GM12878 (cell line): ENCODE measurements around the gene RPL29. TPM values are rescaled to one million over a fixed set of nuclear protein-coding genes. Genes with fewer than 3 reads are reported as not detected.

Source experiments
- ATAC-seq: fragments of 200-7000 bp; cut with Tn5 transposase; 3 replicates; pipeline ENCODE4 v1.9.1; 2020; ENCODE audit warnings: mild to moderate bottlenecking, moderate library complexity
- BruUV-seq: library from RNA; stranded (reverse); fragments of 400-500 nt; replicated peaks from 2 replicates; lab custom pipeline; 2021; lab: Mats Ljungman, UMichigan
- CTCF ChIA-PET: fragments of 300-600 bp; sonication (Branson Sonifier 250); formaldehyde crosslinking; extraction: SDS; loops from one replicate; lab custom pipeline; 2021; ENCODE audit warnings: inconsistent platforms; lab: Yijun Ruan, JAX
- POLR2A ChIA-PET: fragments of 350-600 bp; formaldehyde crosslinking; extraction: SDS; loops from one replicate; lab custom pipeline; 2021; ENCODE audit warnings: inconsistent platforms; lab: Charles Lee
- RAD21 ChIA-PET: fragments of 300-600 bp; sonication (Branson Sonifier 250); formaldehyde crosslinking; loops from one replicate; lab custom pipeline; 2023; ENCODE audit warnings: antibody characterized with exemption; ENCODE audit not compliant: unreplicated experiment; lab: Charles Lee
- SMC1A ChIA-PET: fragments of 300-600 bp; sonication (Branson Sonifier 250); formaldehyde crosslinking; loops from one replicate; lab custom pipeline; 2023; ENCODE audit not compliant: unreplicated experiment, uncharacterized antibody; lab: Charles Lee
- DNase-seq: peaks from one replicate; pipeline ENCODE4 v3.0.0-alpha.2; 2011; ENCODE audit warnings: low read depth, low spot score
- FAIRE-seq: peaks from 3 replicates; lab custom pipeline; 2011; peaks lifted over from hg19 to GRCh38; lab: Jason Lieb, UNC
- H2AFZ ChIP-seq: 2 replicates; pipeline ENCODE4 v1.6.0; 2011; ENCODE audit warnings: low read depth, low read length, control low read depth; ENCODE audit not compliant: control insufficient read depth
- H3K27ac ChIP-seq: 2 replicates; pipeline ENCODE4 v1.5.1; 2011; ENCODE audit warnings: control low read depth; ENCODE audit not compliant: control insufficient read depth, insufficient read depth
- H3K27me3 ChIP-seq, 2 experiments: replicated peaks in 1 of 2; 2 replicates each; pipeline versions ENCODE4 v1.6.0 to v1.6.1; 2011; ENCODE audit warnings: low read length in 1 of 2; ENCODE audit not compliant: control insufficient read depth in 2 of 2, insufficient read depth in 2 of 2
- H3K36me3 ChIP-seq, 2 experiments: 2 replicates each; pipeline ENCODE4 v1.5.1; 2011; ENCODE audit warnings: low read length in 1 of 2; ENCODE audit not compliant: control insufficient read depth in 2 of 2, insufficient read depth in 2 of 2
- H3K4me1 ChIP-seq: 2 replicates; pipeline ENCODE4 v1.6.1; 2011; ENCODE audit warnings: mild to moderate bottlenecking, low read length, moderate library complexity, mixed read lengths; ENCODE audit not compliant: control insufficient read depth, insufficient read depth
- H3K4me2 ChIP-seq: 2 replicates; pipeline ENCODE4 v1.6.0; 2011; ENCODE audit warnings: control low read depth; ENCODE audit not compliant: control insufficient read depth, insufficient read depth
- H3K4me3 ChIP-seq: fragments of 200-600 bp; sonication (generic); 2 replicates; pipeline ENCODE4 v1.5.1; 2016
- H3K79me2 ChIP-seq: 2 replicates; pipeline ENCODE4 v1.6.0; 2011; ENCODE audit warnings: low read length; ENCODE audit not compliant: control insufficient read depth, insufficient read depth
- H3K9ac ChIP-seq: 2 replicates; pipeline ENCODE4 v1.8.0; 2011; ENCODE audit warnings: low read length, control low read depth, mixed read lengths; ENCODE audit not compliant: control insufficient read depth, insufficient read depth
- H3K9me3 ChIP-seq: replicated peaks from 3 replicates; pipeline ENCODE4 v1.5.1; 2011; ENCODE audit warnings: mild to moderate bottlenecking, low read length; ENCODE audit not compliant: control insufficient read depth, insufficient read depth
- H4K20me1 ChIP-seq: 2 replicates; pipeline ENCODE4 v1.6.0; 2011; ENCODE audit not compliant: control insufficient read depth, insufficient read depth
- CEBPZ ChIP-seq: fragments of 150-350 bp; IDR thresholded peaks from 2 replicates; pipeline ENCODE4 v1.6.1; 2016; ENCODE audit warnings: low read depth, low read length
- EGR1 ChIP-seq, 2 experiments: IDR thresholded peaks; 1 replicate in 1 of 2; 2 replicates in 1 of 2; pipeline ENCODE4 v1.6.1; 2011 to 2012; ENCODE audit warnings: low read depth in 2 of 2, low read length in 2 of 2, borderline replicate concordance in 1 of 2, mild to moderate bottlenecking in 1 of 2, moderate library complexity in 1 of 2
- IRF4 ChIP-seq: IDR thresholded peaks from 2 replicates; pipeline ENCODE4 v1.6.1; 2011; ENCODE audit warnings: low read depth, low read length
- RAD21 ChIP-seq: IDR thresholded peaks from 2 replicates; pipeline ENCODE4 v1.6.1; 2011; ENCODE audit warnings: mild to moderate bottlenecking, low read depth, low read length, moderate library complexity; ENCODE audit not compliant: insufficient read depth
- ZNF217 ChIP-seq: fragments of 450-650 bp; IDR thresholded peaks from 2 replicates; pipeline ENCODE4 v1.6.1; 2017; ENCODE audit warnings: antibody characterized with exemption, mild to moderate bottlenecking
- ZNF622 ChIP-seq: fragments of 450-650 bp; IDR thresholded peaks from 2 replicates; pipeline ENCODE4 v1.6.1; 2017; ENCODE audit warnings: mild to moderate bottlenecking, inconsistent platforms
- WGBS: methylation state at CpG from one replicate; pipeline ENCODE4 v1.1.6; 2016; ENCODE audit warnings: low lambda C conversion rate; ENCODE audit not compliant: insufficient replicate concordance, insufficient coverage; ENCODE audit errors: missing lambda C conversion rate; 5-methylcytosine and 5-hydroxymethylcytosine counted together
- in situ Hi-C: fragments of 300-500 bp; cut with MboI; formaldehyde crosslinking; loops from 9 replicates; pipeline ENCODE4 v1.14.3; 2018; ENCODE audit warnings: mixed read lengths
- intact Hi-C: fragments of 100-400 bp; cut with micrococcal nuclease; formaldehyde crosslinking; loops from one replicate; pipeline ENCODE4 v1.14.2; 2022; ENCODE audit not compliant: unreplicated experiment
- polyA plus RNA-seq, 11 experiments: library from polyadenylated mRNA; depleted of rRNA in 4 of 11; unstranded in 6 of 11; stranded (reverse) in 5 of 11; fragments of >200 nt; fragmentation: Nextera tagmentation in 4 of 11; fragmentation: Illumina TruSeq in 1 of 11; extraction: Ambion mirVana in 4 of 11; extraction: Trizol in 1 of 11; gene quantifications; 1 replicate in 1 of 11; 2 replicates in 10 of 11; pipeline versions ENCODE4 v1.2.1 to v1.2.3, GENCODE V29; 2011 to 2016; ENCODE audit warnings: inconsistent platforms in 2 of 11, missing spikeins in 2 of 11, low read depth in 1 of 11
- total RNA-seq, 4 experiments: library from RNA; depleted of rRNA in 3 of 4; stranded (reverse); fragments of >200 nt in 3 of 4; fragmentation: Illumina TruSeq in 1 of 4; extraction: Trizol in 1 of 4; gene quantifications; 2 replicates each; pipeline versions ENCODE4 v1.2.1 to v1.2.3, GENCODE V29; 2013 to 2021

Gene RPL29
- total and polyA plus RNA-seq, 10 of the 15 experiments (the other 5 are each of a cell fraction or from before 2014, with no cell fraction given) = 1,053 to 2,477 (median 1,657) TPM

GRCh38 chr3:51954713-51955112 is 41.0 kb downstream of the RPL29 start:
- BruUV-seq = no TSS peak
- 0% methylated on average over 1 of the region's 1 CpG for WGBS
- in situ Hi-C loops = no loop called here

More at GRCh38 chr3:51954713-51955112, 41.0 kb downstream of the RPL29 start:
- no peak overlapping the region for H3K4me2 ChIP-seq
- H3K4me3 ChIP-seq = no peak overlapping the region
- no peak for FAIRE-seq
- no peaks in the 10 kb centered on the region for H3K9me3 ChIP-seq
- ATAC-seq = no peak
- H3K27me3 ChIP-seq = peaks cover 0 to 8% of the 10 kb centered on the region in 2 experiments; a peak in 3 of 4 replicates
- H3K79me2 ChIP-seq = no peaks in the 10 kb centered on the region
- SMC1A ChIA-PET = no interaction called here
- H3K4me1 ChIP-seq = no peaks in the 10 kb centered on the region
- intact Hi-C loops = no loop called here
- no peak overlapping the region for H3K9ac ChIP-seq
- H3K36me3 ChIP-seq = no peaks in the 10 kb centered on the region
- no peak for DNase-seq
- RAD21 ChIA-PET = no interaction called here
- CTCF ChIA-PET = interaction anchor here (1.5 to 1.6 kb wide), 2 partner anchors 12 to 13 kb away, joined by 4 to 5 read pairs; partner anchors contain the start of genes PARP3 and RRP9
- no peak overlapping the region for H2AFZ ChIP-seq
- no peak for TF ChIP-seq RAD21
- no peak for TF ChIP-seq ZNF217
- TF ChIP-seq CEBPZ = no peak
- TF ChIP-seq EGR1 (IDR thresholded peaks at IDR 0.05; ENCODE audit: borderline replicate concordance in 1 of 2, low read depth in 2 of 2, low read length in 2 of 2) = no peak
- no peak for TF ChIP-seq IRF4
- TF ChIP-seq ZNF622 = no peak
- POLR2A ChIA-PET = no interaction called here
- no peaks in the 10 kb centered on the region for H4K20me1 ChIP-seq
- H3K27ac ChIP-seq = no peak overlapping the region
